HFFc6 (cell line): ENCODE measurements around the gene TWSG1. TPM values are rescaled to one million over a fixed set of nuclear protein-coding genes. Genes with fewer than 3 reads are reported as not detected.

Source experiments
- DNase-seq: peaks from one replicate; pipeline ENCODE4 v3.0.0-alpha.2; 2018
- H3K27ac Mint-ChIP-seq: 2 replicates; pipeline ENCODE4 v1.8.0; 2020; ENCODE audit warnings: mild to moderate bottlenecking, mixed read lengths
- H3K27me3 Mint-ChIP-seq: 2 replicates; pipeline ENCODE4 v1.8.0; 2021; ENCODE audit warnings: mild to moderate bottlenecking, moderate library complexity, mixed read lengths; ENCODE audit not compliant: insufficient read depth
- H3K36me3 Mint-ChIP-seq: 2 replicates; pipeline ENCODE4 v1.8.0; 2021; ENCODE audit warnings: low read depth, mixed read lengths
- H3K4me1 Mint-ChIP-seq: 2 replicates; pipeline ENCODE4 v1.8.0; 2020; ENCODE audit warnings: low read depth, mixed read lengths
- H3K4me3 Mint-ChIP-seq: 2 replicates; pipeline ENCODE4 v1.8.0; 2020; ENCODE audit warnings: mild to moderate bottlenecking, moderate library complexity, mixed read lengths
- H3K9me3 Mint-ChIP-seq: 2 replicates; pipeline ENCODE4 v1.8.0; 2020; ENCODE audit warnings: mild to moderate bottlenecking, mixed read lengths
- CTCF ChIP-seq: fragments of 200-600 bp; sonication (generic); IDR thresholded peaks from 2 replicates; pipeline ENCODE4 v1.5.0; 2021; ENCODE audit warnings: antibody characterized with exemption, mild to moderate bottlenecking
- total RNA-seq, 6 experiments: library from RNA; stranded (reverse); fragmentation: NEBNext Ultra II Directional; extraction: Animal tissue kit (Norgen Biotek cat#: 25700); gene quantifications; 2 replicates in 1 of 6; 3 replicates in 5 of 6; pipeline ENCODE4 v1.2.3, GENCODE V29; 2021

The TWSG1 gene
- total RNA-seq, 6 experiments from 2014 or later: 119 to 153 (median 138) TPM

- TF ChIP-seq CTCF: no peak
- DNase-seq: no peak
- H3K36me3 Mint-ChIP-seq: peaks cover 24% of the 10 kb centered on the region
- H3K27ac Mint-ChIP-seq: no peak overlapping the region
- peaks cover 8% of the 10 kb centered on the region; the same call in 1 of the 2 replicates for H3K9me3 Mint-ChIP-seq
- peaks cover 3% of the 10 kb centered on the region for H3K27me3 Mint-ChIP-seq
- no peak overlapping the region for H3K4me3 Mint-ChIP-seq
- peaks cover 51% of the 10 kb centered on the region for H3K4me1 Mint-ChIP-seq
Measured at GRCh38 chr18:9325716-9326115, 8.9 kb upstream of the TWSG1 start.

- peaks cover 26% of the 10 kb centered on the region for H3K4me1 Mint-ChIP-seq
- H3K4me3 Mint-ChIP-seq: no peak overlapping the region
- TF ChIP-seq CTCF: no peak
- no peak for DNase-seq
- H3K27me3 Mint-ChIP-seq: peaks cover 2% of the 10 kb centered on the region
- H3K27ac Mint-ChIP-seq: no peak overlapping the region
- H3K36me3 Mint-ChIP-seq: peaks cover 7% of the 10 kb centered on the region; the same call in 1 of the 2 replicates
- 0 out of 2 replicates have a peak, but pooled peaks cover 8% of the 10 kb centered on the region for H3K9me3 Mint-ChIP-seq
Measured at GRCh38 chr18:9328776-9329175, 5.8 kb upstream of the TWSG1 start.

GRCh38 chr18:9329471-9329870 is 5.1 kb upstream of the TWSG1 start:
- Mint-ChIP-seq H3K36me3 (peaks cover 10% of the 10 kb centered on the region; the same call in 1 of the 2 replicates), H3K27me3 (no peaks in the 10 kb centered on the region; the same call in 1 of the 2 replicates), H3K4me3 (no peak overlapping the region), H3K9me3 (0 out of 2 replicates have a peak, but pooled peaks cover 8% of the 10 kb centered on the region), H3K27ac (no peak overlapping the region), H3K4me1 (peaks cover 22% of the 10 kb centered on the region)
- TF ChIP-seq CTCF: no peak
- DNase-seq: no peak

GRCh38 chr18:9330419-9330818 is 4.2 kb upstream of the TWSG1 start:
- no peak overlapping the region for H3K4me3 Mint-ChIP-seq
- no peak overlapping the region for H3K27ac Mint-ChIP-seq
- H3K36me3 Mint-ChIP-seq: peaks cover 10% of the 10 kb centered on the region; the same call in 1 of the 2 replicates
- peaks cover 20% of the 10 kb centered on the region for H3K4me1 Mint-ChIP-seq
- no peaks in the 10 kb centered on the region; the same call in 1 of the 2 replicates for H3K27me3 Mint-ChIP-seq
- H3K9me3 Mint-ChIP-seq: 0 out of 2 replicates have a peak, but pooled peaks cover 8% of the 10 kb centered on the region
- DNase-seq: no peak
- TF ChIP-seq CTCF: no peak

- Mint-ChIP-seq H3K9me3 (0 out of 2 replicates have a peak, but pooled peaks cover 4% of the 10 kb centered on the region), H3K36me3 (peaks cover 15% of the 10 kb centered on the region; the same call in 1 of the 2 replicates)
Measured at GRCh38 chr18:9333441-9334328, 888 bp upstream of the TWSG1 start.

More at GRCh38 chr18:9333441-9334328, 888 bp upstream of the TWSG1 start:
- Mint-ChIP-seq H3K4me3 (peak overlapping the region; percentile 93), H3K4me1 (peaks cover 36% of the 10 kb centered on the region), H3K27me3 (no peaks in the 10 kb centered on the region; the same call in 1 of the 2 replicates), H3K27ac (peak overlapping the region; percentile 81)
- TF ChIP-seq CTCF: no peak
- DNase-seq: no peak
